ENCODE results near the gene PRSS57.

GRCh38 chr19:734716-735115 is 39.5 kb upstream of the PRSS57 start:
- TF ChIP-seq POLR2A (IDR thresholded peaks at IDR 0.05; ENCODE audit: low read depth), result no peak
- TF ChIP-seq, protein P1, sequence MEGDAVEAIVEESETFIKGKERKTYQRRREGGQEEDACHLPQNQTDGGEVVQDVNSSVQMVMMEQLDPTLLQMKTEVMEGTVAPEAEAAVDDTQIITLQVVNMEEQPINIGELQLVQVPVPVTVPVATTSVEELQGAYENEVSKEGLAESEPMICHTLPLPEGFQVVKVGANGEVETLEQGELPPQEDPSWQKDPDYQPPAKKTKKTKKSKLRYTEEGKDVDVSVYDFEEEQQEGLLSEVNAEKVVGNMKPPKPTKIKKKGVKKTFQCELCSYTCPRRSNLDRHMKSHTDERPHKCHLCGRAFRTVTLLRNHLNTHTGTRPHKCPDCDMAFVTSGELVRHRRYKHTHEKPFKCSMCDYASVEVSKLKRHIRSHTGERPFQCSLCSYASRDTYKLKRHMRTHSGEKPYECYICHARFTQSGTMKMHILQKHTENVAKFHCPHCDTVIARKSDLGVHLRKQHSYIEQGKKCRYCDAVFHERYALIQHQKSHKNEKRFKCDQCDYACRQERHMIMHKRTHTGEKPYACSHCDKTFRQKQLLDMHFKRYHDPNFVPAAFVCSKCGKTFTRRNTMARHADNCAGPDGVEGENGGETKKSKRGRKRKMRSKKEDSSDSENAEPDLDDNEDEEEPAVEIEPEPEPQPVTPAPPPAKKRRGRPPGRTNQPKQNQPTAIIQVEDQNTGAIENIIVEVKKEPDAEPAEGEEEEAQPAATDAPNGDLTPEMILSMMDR (IDR thresholded peaks at IDR 0.05), result no peak
